MM.1S (cell line): ENCODE measurements around the gene CCL18.

Experiments used
- DNase-seq: peaks from one replicate; pipeline ENCODE4 v3.0.0-alpha.2; 2015
- H2AFZ ChIP-seq: fragments of 300-600 bp; sonication (generic); 2 replicates; pipeline ENCODE4 v1.6.0; 2016; ENCODE audit warnings: antibody characterized with exemption, low read length
- H3F3A ChIP-seq: fragments of 300-600 bp; sonication (generic); 2 replicates; pipeline ENCODE4 v1.6.1; 2016; ENCODE audit warnings: mild to moderate bottlenecking, antibody characterized with exemption, low read length, moderate library complexity, mixed read lengths; ENCODE audit not compliant: insufficient read depth
- H3K27ac ChIP-seq: fragments of 300-600 bp; sonication (generic); 2 replicates; pipeline ENCODE4 v1.5.1; 2016; ENCODE audit warnings: mild to moderate bottlenecking, low read length
- H3K27me3 ChIP-seq: fragments of 300-600 bp; sonication (generic); replicated peaks from 2 replicates; pipeline ENCODE4 v1.6.0; 2016; ENCODE audit warnings: low read length; ENCODE audit not compliant: insufficient read depth
- H3K36me3 ChIP-seq: fragments of 300-600 bp; sonication (generic); replicated peaks from 2 replicates; pipeline ENCODE4 v1.6.1; 2016; ENCODE audit warnings: mild to moderate bottlenecking, low read length, mixed read lengths; ENCODE audit not compliant: insufficient read depth
- H3K4me1 ChIP-seq: fragments of 300-600 bp; sonication (generic); 2 replicates; pipeline ENCODE4 v1.6.1; 2016; ENCODE audit warnings: low read length, mixed read lengths
- H3K4me2 ChIP-seq: fragments of 300-600 bp; sonication (generic); 2 replicates; pipeline ENCODE4 v1.6.0; 2016; ENCODE audit warnings: low read depth, low read length
- H3K4me3 ChIP-seq: fragments of 300-600 bp; sonication (generic); 2 replicates; pipeline ENCODE4 v1.5.1; 2016; ENCODE audit warnings: low read length, mixed read lengths
- H3K79me2 ChIP-seq: fragments of 300-600 bp; sonication (generic); 2 replicates; pipeline ENCODE4 v1.6.1; 2016; ENCODE audit warnings: mixed run types, low read length, mixed read lengths
- H3K9ac ChIP-seq: fragments of 300-600 bp; sonication (generic); 2 replicates; pipeline ENCODE4 v1.6.1; 2016; ENCODE audit warnings: low read length, mixed read lengths
- H3K9me2 ChIP-seq: fragments of 300-600 bp; sonication (generic); replicated peaks from 2 replicates; pipeline ENCODE4 v1.6.1; 2016; ENCODE audit warnings: mild to moderate bottlenecking, low read length, mixed read lengths; ENCODE audit not compliant: insufficient read depth
- H3K9me3 ChIP-seq: fragments of 300-600 bp; sonication (generic); replicated peaks from 2 replicates; pipeline ENCODE4 v1.6.1; 2016; ENCODE audit warnings: mild to moderate bottlenecking, low read length, mixed read lengths; ENCODE audit not compliant: insufficient read depth
- H4K20me1 ChIP-seq: fragments of 300-600 bp; sonication (generic); 2 replicates; pipeline ENCODE4 v1.6.1; 2016; ENCODE audit warnings: mild to moderate bottlenecking, low read length, moderate library complexity, mixed read lengths; ENCODE audit not compliant: insufficient read depth
- EZH2 ChIP-seq: fragments of 300-600 bp; sonication (generic); optimal IDR thresholded peaks from 2 replicates; pipeline ENCODE3; 2017; ENCODE audit warnings: low read depth, mild to moderate bottlenecking, antibody characterized with exemption, low read length, mixed read lengths
- EZH2phosphoT487 ChIP-seq: fragments of 300-600 bp; sonication (generic); IDR thresholded peaks from 2 replicates; pipeline ENCODE4 v1.6.1; 2018; ENCODE audit warnings: antibody characterized with exemption, low read length
- TF ChIP-seq, protein P1 (sequence below): fragments of 300-600 bp; sonication (generic); IDR thresholded peaks from 2 replicates; pipeline ENCODE4 v1.5.1; 2016; ENCODE audit warnings: antibody characterized with exemption, low read length, mixed read lengths

CCL18 gene

DNA sequence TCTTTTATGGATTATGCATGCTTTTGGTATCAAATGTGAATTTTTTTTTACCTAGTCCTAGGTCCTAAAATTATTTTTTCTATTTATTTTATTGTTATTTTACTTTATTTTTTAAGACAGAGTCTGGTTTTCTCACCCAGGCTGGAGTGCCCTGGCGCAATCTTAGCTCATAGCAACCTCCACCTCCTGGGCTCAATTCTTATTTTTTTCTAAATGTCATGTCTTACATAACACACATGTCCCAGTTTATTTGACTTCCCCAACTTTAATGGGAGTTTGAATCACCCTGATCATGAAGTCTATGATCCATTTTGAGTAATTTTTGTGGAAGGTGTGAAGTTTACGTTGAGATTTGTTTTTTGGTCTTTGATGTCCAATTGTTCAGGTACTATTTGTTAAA lies 3.3 kb upstream of the CCL18 start:
- H3K9ac ChIP-seq: no peak overlapping the region
- H3K27ac ChIP-seq: no peak overlapping the region
- no peaks in the 10 kb centered on the region for H3K79me2 ChIP-seq
- TF ChIP-seq EZH2 (no peak), EZH2phosphoT487 (no peak)
- TF ChIP-seq, protein P1, sequence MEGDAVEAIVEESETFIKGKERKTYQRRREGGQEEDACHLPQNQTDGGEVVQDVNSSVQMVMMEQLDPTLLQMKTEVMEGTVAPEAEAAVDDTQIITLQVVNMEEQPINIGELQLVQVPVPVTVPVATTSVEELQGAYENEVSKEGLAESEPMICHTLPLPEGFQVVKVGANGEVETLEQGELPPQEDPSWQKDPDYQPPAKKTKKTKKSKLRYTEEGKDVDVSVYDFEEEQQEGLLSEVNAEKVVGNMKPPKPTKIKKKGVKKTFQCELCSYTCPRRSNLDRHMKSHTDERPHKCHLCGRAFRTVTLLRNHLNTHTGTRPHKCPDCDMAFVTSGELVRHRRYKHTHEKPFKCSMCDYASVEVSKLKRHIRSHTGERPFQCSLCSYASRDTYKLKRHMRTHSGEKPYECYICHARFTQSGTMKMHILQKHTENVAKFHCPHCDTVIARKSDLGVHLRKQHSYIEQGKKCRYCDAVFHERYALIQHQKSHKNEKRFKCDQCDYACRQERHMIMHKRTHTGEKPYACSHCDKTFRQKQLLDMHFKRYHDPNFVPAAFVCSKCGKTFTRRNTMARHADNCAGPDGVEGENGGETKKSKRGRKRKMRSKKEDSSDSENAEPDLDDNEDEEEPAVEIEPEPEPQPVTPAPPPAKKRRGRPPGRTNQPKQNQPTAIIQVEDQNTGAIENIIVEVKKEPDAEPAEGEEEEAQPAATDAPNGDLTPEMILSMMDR: no peak
- no peaks in the 10 kb centered on the region for H3K9me3 ChIP-seq
- H3K9me2 ChIP-seq: no peaks in the 10 kb centered on the region
- no peaks in the 10 kb centered on the region for H4K20me1 ChIP-seq
- no peaks in the 10 kb centered on the region for H3K27me3 ChIP-seq
- H3K36me3 ChIP-seq: no peaks in the 10 kb centered on the region
- no peak overlapping the region for H3K4me2 ChIP-seq
- H3K4me3 ChIP-seq: no peak overlapping the region
- no peaks in the 10 kb centered on the region for H3F3A ChIP-seq
- H2AFZ ChIP-seq: no peak overlapping the region
- no peaks in the 10 kb centered on the region for H3K4me1 ChIP-seq
- DNase-seq: no peak

DNA sequence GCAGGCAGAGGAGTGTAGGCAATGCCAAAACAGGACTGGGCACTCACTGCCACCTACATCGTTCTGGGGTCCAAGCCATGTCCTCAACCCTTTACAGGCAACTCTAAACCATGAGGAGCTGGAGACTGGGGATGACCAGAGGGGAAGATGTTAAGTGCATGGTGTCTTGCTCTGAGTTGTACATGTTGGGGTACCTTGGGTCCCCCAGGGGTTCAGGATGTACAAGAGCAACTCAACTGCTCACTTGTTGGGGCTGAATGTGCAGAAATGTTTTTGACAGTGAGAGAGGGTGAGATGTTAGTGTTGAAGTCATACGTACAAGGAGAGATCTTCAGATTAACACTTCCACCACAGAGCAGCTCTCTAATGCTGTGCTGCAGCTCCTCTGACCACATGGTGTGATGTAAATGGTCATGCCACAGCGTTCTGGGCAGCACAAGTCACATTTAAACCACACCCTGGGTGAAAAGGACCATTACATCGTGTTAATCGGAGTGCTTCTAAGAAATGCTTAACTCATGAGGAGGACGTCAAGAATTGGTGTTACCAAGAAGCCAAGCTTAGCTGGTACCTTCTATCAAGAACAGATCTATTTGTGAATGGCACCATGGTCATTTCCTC lies 2.4 kb downstream of the CCL18 start:
- H3K4me1 ChIP-seq: no peaks in the 10 kb centered on the region
- no peak overlapping the region for H3K27ac ChIP-seq
- no peaks in the 10 kb centered on the region for H3K36me3 ChIP-seq
- no peaks in the 10 kb centered on the region for H3K9me2 ChIP-seq
- no peaks in the 10 kb centered on the region for H3K79me2 ChIP-seq
- no peak for DNase-seq
- no peak overlapping the region for H3K4me3 ChIP-seq
- no peak overlapping the region for H2AFZ ChIP-seq
- no peaks in the 10 kb centered on the region for H3K9me3 ChIP-seq
- H3K27me3 ChIP-seq: no peaks in the 10 kb centered on the region
- no peaks in the 10 kb centered on the region for H4K20me1 ChIP-seq
- TF ChIP-seq, protein P1: no peak
- TF ChIP-seq EZH2phosphoT487 (no peak), EZH2 (no peak)
- H3K9ac ChIP-seq: no peak overlapping the region
- no peak overlapping the region for H3K4me2 ChIP-seq
- H3F3A ChIP-seq: no peaks in the 10 kb centered on the region

DNA sequence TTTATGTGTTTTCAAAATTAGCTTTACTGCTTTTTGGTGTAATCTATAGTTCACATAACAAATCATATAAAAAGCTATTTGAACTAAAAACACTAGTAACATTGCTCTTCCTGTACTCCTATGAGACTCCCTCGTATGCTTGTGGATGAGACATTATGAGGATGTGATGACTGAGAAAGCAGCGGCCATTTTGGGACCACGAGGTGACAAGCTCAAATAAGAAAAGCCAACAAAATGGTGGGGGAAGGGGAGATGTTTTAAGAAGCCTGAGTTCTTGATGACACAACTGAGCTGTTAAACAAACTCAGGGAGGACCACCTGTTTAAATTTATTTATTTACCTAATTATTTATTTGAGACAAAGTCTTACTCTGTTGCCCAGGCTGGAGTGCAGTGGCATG lies 4.5 kb downstream of the CCL18 start:
- no peak overlapping the region for H2AFZ ChIP-seq
- TF ChIP-seq EZH2phosphoT487: no peak
- TF ChIP-seq, protein P1: no peak
- TF ChIP-seq EZH2: no peak
- H3K79me2 ChIP-seq: no peaks in the 10 kb centered on the region

More for the DNA sequence above, 4.5 kb downstream of the CCL18 start:
- Histone ChIP-seq H3K27me3 (no peaks in the 10 kb centered on the region), H3K9ac (no peak overlapping the region), H3K9me3 (no peaks in the 10 kb centered on the region), H3K4me2 (no peak overlapping the region), H4K20me1 (no peaks in the 10 kb centered on the region), H3K9me2 (no peaks in the 10 kb centered on the region), H3K4me1 (no peaks in the 10 kb centered on the region), H3K4me3 (no peak overlapping the region), H3F3A (no peaks in the 10 kb centered on the region), H3K36me3 (no peaks in the 10 kb centered on the region), H3K27ac (no peak overlapping the region)
- DNase-seq: no peak
